ENCODE measurements around the gene PDK2. TPM values are rescaled to one million over a fixed set of nuclear protein-coding genes. Genes with fewer than 3 reads are reported as not detected.

PDK2 gene
- total RNA-seq, 1 experiment from 2014 or later, result 9.5 TPM

- in situ Hi-C loops (cut with HindIII; ENCODE audit: low pct_unique_long_range_greater_than_20kb, low sequenced_read_pairs), result no loop called here
- no peak for DNase-seq (ENCODE audit: low read depth, low spot score)
Measured at GRCh38 chr17:50122945-50123344, 27.8 kb downstream of the PDK2 start.

GRCh38 chr17:50123649-50124349, 28.6 kb downstream of the PDK2 start:
- DNase-seq (ENCODE audit: low read depth, low spot score), result no peak
- in situ Hi-C loops (cut with HindIII; ENCODE audit: low pct_unique_long_range_greater_than_20kb, low sequenced_read_pairs), result no loop called here

- in situ Hi-C loops (cut with HindIII; ENCODE audit: low pct_unique_long_range_greater_than_20kb, low sequenced_read_pairs), result no loop called here
- no peak for DNase-seq (ENCODE audit: low read depth, low spot score)
Measured at GRCh38 chr17:50125420-50125997, 30.4 kb downstream of the PDK2 start.

- in situ Hi-C loops (cut with HindIII; ENCODE audit: low pct_unique_long_range_greater_than_20kb, low sequenced_read_pairs), result no loop called here
- DNase-seq (ENCODE audit: low read depth, low spot score), result no peak
Measured at GRCh38 chr17:50127697-50128361, 32.7 kb downstream of the PDK2 start.

- in situ Hi-C loops (cut with HindIII; ENCODE audit: low pct_unique_long_range_greater_than_20kb, low sequenced_read_pairs), result no loop called here
- DNase-seq (ENCODE audit: low read depth, low spot score), result no peak
Measured at GRCh38 chr17:50128441-50129352, 33.5 kb downstream of the PDK2 start.

- no peak for DNase-seq (ENCODE audit: low read depth, low spot score)
- in situ Hi-C loops (cut with HindIII; ENCODE audit: low pct_unique_long_range_greater_than_20kb, low sequenced_read_pairs), result no loop called here
Measured at GRCh38 chr17:50129353-50129727, 34.2 kb downstream of the PDK2 start.

- in situ Hi-C loops (cut with HindIII; ENCODE audit: low pct_unique_long_range_greater_than_20kb, low sequenced_read_pairs), result no loop called here
- DNase-seq (ENCODE audit: low read depth, low spot score), result no peak
Measured at GRCh38 chr17:50129728-50130558, 34.8 kb downstream of the PDK2 start, which contains the start of gene SAMD14. SAMD14 (minus strand) TSS chr17:50130160; CDS start chr17:50124959, 5,201 bp downstream.

- in situ Hi-C loops (cut with HindIII; ENCODE audit: low pct_unique_long_range_greater_than_20kb, low sequenced_read_pairs), result no loop called here
- DNase-seq (ENCODE audit: low read depth, low spot score), result no peak
Measured at GRCh38 chr17:50130559-50131305, 35.6 kb downstream of the PDK2 start.

- no peak for DNase-seq (ENCODE audit: low read depth, low spot score)
- in situ Hi-C loops (cut with HindIII; ENCODE audit: low pct_unique_long_range_greater_than_20kb, low sequenced_read_pairs), result no loop called here
Measured at GRCh38 chr17:50132104-50132794, 37.1 kb downstream of the PDK2 start.

GRCh38 chr17:50133028-50133768, 38.0 kb downstream of the PDK2 start:
- DNase-seq (ENCODE audit: low read depth, low spot score), result no peak
- in situ Hi-C loops (cut with HindIII; ENCODE audit: low pct_unique_long_range_greater_than_20kb, low sequenced_read_pairs), result no loop called here

GRCh38 chr17:50133769-50134099, 38.6 kb downstream of the PDK2 start:
- in situ Hi-C loops (cut with HindIII; ENCODE audit: low pct_unique_long_range_greater_than_20kb, low sequenced_read_pairs), result no loop called here
- no peak for DNase-seq (ENCODE audit: low read depth, low spot score)

GRCh38 chr17:50134206-50135110, 39.3 kb downstream of the PDK2 start:
- in situ Hi-C loops (cut with HindIII; ENCODE audit: low pct_unique_long_range_greater_than_20kb, low sequenced_read_pairs), result no loop called here
- no peak for DNase-seq (ENCODE audit: low read depth, low spot score)

GRCh38 chr17:50135316-50136095, 40.4 kb downstream of the PDK2 start:
- DNase-seq (ENCODE audit: low read depth, low spot score), result no peak
- in situ Hi-C loops (cut with HindIII; ENCODE audit: low pct_unique_long_range_greater_than_20kb, low sequenced_read_pairs), result no loop called here

GRCh38 chr17:50136096-50136687, 41.0 kb downstream of the PDK2 start:
- in situ Hi-C loops (cut with HindIII; ENCODE audit: low pct_unique_long_range_greater_than_20kb, low sequenced_read_pairs), result no loop called here
- no peak for DNase-seq (ENCODE audit: low read depth, low spot score)
